Stimulated activated effector memory CD8-positive, alpha-beta T cell treated with anti-CD3 and anti-CD28 coated beads, Interleukin-12 subunit alpha, Interleukin-12 subunit beta, amount 100 ng/mL, for 72 hours (primary cell): ENCODE results near the gene CAMK1D.
A peak's percentile ranks its signal among the peaks of the same experiment; 100 is the strongest.
"Not testable (repeated sequence)": the region's sequence is repeated elsewhere in the genome, so short reads cannot be mapped to it uniquely, and the experiment has no call there.

Experiments
- ATAC-seq: fragments of 150-1000 bp; cut with Tn5 transposase; 2 replicates; pipeline ENCODE4 v1.10.0; 2021
- DNase-seq, 2 donors: peaks; one replicate each; pipeline ENCODE4 v3.0.0; 2021 to 2022; ENCODE audit warnings: low spot score in 2 of 2
- H3K27ac Mint-ChIP-seq: one replicate; pipeline ENCODE4 v1.8.0; 2022; ENCODE audit warnings: mild to moderate bottlenecking, mixed read lengths
- H3K36me3 Mint-ChIP-seq: one replicate; pipeline ENCODE4 v1.8.0; 2022; ENCODE audit warnings: mild to moderate bottlenecking, mixed read lengths
- H3K4me1 Mint-ChIP-seq: one replicate; pipeline ENCODE4 v1.8.0; 2022; ENCODE audit warnings: mixed read lengths
- H3K4me3 Mint-ChIP-seq: one replicate; pipeline ENCODE4 v1.8.0; 2022; ENCODE audit warnings: mild to moderate bottlenecking, mixed read lengths
- H3K9me3 Mint-ChIP-seq: one replicate; pipeline ENCODE4 v1.8.0; 2022; ENCODE audit warnings: mixed read lengths

CAMK1D gene

DNA sequence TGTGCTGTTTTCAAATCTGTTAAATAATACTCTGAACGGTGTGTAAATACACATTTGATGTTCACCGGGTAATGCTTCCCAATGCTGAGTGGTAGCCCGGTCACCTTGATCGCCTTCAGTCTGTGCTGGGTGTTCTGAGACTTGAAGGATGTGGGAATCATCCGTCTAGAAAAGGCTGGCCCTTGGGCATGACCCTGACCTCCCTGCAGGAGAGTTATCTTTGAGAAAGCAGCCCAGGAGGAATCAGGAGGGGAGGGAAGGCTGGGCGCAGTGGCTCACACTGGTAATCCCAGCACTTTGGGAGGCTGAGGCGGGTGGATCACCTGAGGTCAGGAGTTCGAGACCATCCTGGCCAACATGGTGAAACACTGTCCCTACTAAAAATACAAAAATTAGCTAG, 85.3 kb downstream of the CAMK1D start:
- H3K4me3 Mint-ChIP-seq, H3K9me3 Mint-ChIP-seq, H3K36me3 Mint-ChIP-seq, ATAC-seq, DNase-seq: not testable (repeated sequence)
- Mint-ChIP-seq H3K27ac (peak overlapping the region; percentile 48), H3K4me1 (peaks cover 35% of the 10 kb centered on the region)

DNA sequence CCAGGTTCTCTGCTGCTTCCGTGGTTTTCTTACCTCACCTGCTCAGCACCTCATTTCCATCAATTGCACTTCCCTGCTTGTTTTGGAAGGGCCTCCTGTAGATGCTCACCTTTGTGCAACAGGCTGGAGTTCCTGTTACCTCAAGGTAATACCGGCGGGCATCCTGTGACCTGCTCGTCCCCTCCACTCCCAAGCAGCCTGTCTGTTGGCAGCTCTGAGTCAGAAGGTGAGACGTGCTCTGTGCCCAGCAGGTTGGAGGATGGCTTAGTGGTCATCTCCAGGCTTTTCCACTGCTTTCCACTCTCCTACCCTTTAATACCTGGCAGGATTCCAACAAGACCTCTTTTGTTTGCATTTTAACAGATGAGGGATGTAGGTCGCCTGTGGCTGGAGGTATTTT, 86.0 kb downstream of the CAMK1D start:
- H3K4me1 Mint-ChIP-seq, result peaks cover 31% of the 10 kb centered on the region
- ATAC-seq, result no peak

DNA sequence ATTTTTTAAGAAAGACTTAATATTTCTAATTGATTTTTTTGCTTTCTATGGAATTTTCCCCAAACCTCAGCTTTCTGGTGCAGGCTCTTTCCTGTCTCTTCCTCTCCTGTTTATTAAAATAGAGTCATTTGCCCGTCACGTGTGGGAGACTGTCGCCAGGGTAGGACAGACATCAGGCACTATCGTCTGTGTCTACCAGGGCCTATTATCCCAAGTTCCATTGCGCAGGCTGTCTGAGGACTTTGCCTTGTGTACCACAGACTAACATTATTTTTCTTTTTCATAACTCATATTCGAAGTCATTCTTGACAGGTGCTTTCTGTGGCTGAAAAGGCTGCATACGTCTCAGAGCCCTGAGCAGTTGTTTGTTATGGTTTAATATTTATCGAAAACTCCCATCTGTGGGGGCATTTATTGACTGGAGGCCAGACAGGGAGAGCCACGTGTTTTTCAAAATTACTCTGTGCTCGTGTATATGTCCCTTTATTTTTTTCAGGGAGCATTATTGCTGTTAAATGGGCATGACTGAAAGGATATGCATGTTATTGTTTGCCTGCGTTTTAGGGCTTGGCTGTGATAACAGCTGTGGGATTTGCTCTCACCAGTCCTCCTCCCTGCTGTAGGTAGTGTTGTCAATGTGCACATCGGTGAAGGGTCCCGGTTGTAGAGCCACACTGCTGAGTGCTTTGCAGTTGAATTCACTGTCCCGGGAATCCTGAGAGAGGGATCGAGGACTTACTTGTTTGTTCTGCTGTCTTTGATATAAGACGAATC, 89.8 kb downstream of the CAMK1D start:
- Mint-ChIP-seq H3K9me3 (peaks cover 8% of the 10 kb centered on the region), H3K36me3 (no peaks in the 10 kb centered on the region), H3K4me1 (peaks cover 24% of the 10 kb centered on the region), H3K27ac (peak overlapping the region; percentile 77), H3K4me3 (no peak overlapping the region)
- DNase-seq, result no peak
- no peak for ATAC-seq

More for the DNA sequence above, 86.0 kb downstream of the CAMK1D start:
- DNase-seq, result no peak
- Mint-ChIP-seq H3K9me3 (peaks cover 8% of the 10 kb centered on the region), H3K27ac (peak overlapping the region; percentile 48), H3K36me3 (no peaks in the 10 kb centered on the region), H3K4me3 (no peak overlapping the region)

DNA sequence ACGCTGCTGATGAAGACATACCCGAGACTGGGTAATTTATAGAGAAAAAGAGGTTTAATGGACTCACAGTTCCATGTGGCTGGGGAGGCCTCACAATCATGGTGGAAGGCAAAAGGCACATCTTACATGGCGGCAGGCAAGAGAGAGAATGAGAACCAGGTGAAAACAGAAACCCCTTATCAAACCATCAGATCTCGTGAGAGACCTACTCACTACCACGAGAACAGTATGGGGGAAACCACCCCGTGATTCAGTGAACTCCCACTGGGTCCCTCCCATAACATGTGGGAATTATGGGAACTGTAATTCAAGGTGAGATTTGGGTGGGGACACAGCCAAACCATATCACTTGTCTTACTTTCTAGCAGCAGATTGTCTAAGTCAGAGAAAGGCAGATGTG, 90.4 kb downstream of the CAMK1D start:
- not testable (repeated sequence) for H3K9me3 Mint-ChIP-seq, H3K36me3 Mint-ChIP-seq, DNase-seq, H3K4me3 Mint-ChIP-seq, ATAC-seq
- H3K4me1 Mint-ChIP-seq, result peaks cover 29% of the 10 kb centered on the region
- H3K27ac Mint-ChIP-seq, result peak overlapping the region; percentile 77

DNA sequence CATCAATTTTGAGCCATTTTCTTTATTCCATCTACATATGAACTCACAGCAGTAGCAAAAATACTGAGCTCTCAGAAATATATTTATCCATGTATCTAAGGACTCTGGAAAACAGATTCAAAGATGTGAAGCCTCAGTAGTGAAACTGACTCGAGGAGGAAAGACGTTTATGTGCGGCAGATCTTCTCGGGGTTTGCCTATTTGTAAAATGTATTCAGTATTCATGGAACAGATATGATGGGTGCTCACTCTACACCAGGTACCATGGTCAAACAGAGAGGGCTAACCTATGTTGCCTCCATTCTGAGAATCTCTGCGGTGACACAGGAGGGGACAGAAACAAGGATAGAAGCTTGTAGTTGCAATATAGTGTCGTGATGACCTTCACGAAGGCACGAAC, 93.7 kb downstream of the CAMK1D start:
- H3K27ac Mint-ChIP-seq, result no peak overlapping the region
- peaks cover 34% of the 10 kb centered on the region for H3K4me1 Mint-ChIP-seq
- H3K4me3 Mint-ChIP-seq, result no peak overlapping the region
- no peaks in the 10 kb centered on the region for H3K36me3 Mint-ChIP-seq
- DNase-seq, result no peak
- H3K9me3 Mint-ChIP-seq, result peaks cover 8% of the 10 kb centered on the region
- ATAC-seq, result no peak

DNA sequence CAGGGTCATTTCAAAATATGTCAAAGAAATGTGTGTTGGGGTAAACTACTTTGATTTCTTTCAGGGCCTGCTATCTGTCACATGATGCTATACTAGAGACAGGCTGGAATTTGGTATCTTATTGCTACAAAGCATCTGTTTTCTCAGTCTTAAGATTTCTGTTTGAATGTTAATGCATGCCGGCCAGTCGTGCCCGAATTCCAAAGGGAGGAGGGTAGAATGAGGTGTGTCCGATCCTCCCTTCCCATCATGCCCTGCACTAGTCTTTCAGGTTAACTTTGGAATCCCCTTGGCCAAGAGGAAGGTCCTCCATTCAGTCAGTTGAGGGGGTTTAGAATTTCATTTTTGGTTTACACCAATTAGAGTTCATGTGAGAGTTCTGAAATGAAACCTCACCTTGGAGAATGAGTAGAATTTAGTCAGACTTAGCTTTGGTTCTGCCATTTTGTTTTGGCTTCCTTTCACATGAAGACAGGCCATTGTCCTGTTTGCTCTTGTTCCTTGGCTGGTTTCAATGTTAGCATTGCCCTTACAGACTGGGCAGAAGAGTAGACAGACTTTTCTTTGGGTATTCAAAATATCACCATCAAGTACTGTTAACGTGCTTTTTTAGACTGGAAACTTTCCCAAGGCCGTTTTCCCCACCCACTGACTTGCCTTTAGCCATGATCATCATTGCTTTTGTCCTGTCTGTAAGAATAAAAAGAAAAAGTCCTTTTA, 95.8 kb downstream of the CAMK1D start:
- Mint-ChIP-seq H3K27ac (no peak overlapping the region), H3K36me3 (peaks cover 10% of the 10 kb centered on the region), H3K4me3 (no peak overlapping the region), H3K9me3 (no peaks in the 10 kb centered on the region), H3K4me1 (peaks cover 42% of the 10 kb centered on the region)
- DNase-seq (no peak), ATAC-seq (no peak)

DNA sequence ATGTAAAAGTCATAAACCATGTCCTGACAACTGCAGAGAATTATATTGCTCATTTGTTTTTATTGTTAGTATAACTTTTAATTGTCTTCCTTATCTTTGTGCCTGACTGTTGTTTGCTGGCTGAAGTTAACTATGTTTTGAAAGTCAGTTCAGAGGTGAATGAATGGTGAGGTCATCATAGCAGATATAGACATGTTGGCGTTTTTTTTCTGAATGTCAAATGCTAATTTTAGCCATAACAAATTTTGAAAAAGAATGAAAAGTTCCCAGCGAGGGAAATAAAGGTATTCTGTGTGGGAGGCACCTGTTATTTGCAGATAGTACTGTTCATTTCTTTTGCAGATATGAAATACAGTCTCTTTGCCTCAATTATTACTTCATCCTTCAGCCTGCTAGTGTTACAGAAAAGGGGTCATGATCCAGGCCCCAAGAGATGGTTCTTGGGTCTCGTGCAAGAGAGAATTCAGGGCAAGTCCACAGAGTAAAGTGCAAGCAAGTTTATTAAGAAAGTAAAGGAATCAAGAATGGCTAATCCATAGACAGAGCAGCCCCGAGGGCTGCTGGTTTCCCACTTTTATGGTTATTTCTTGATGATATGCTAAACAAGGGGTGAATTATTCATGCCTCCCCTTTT, 96.5 kb downstream of the CAMK1D start:
- Mint-ChIP-seq H3K4me1 (peaks cover 48% of the 10 kb centered on the region), H3K36me3 (peaks cover 10% of the 10 kb centered on the region), H3K27ac (no peak overlapping the region), H3K9me3 (no peaks in the 10 kb centered on the region), H3K4me3 (no peak overlapping the region)
- DNase-seq (no peak), ATAC-seq (no peak)

DNA sequence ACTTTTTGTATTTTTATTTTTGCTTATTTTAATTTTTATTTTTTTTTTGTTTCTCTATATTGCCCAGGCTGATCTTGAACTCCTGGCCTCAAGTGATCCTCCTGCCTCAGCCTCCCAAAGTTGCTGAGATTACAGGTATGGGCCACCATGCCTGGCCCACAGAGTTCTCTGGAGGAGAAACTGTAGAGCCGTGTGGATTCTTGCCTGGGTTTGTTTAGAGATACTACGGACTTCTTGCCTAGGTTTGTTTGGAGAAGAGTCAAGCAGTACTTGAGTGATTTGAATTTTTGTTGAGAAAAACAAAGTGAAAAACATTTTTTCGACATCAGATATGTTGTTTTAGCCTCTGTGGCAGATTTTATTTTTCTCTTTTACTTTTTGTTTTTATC, 99.0 kb downstream of the CAMK1D start:
- ATAC-seq (no peak), DNase-seq (no peak)
- H3K36me3 Mint-ChIP-seq, result peaks cover 10% of the 10 kb centered on the region
- peak overlapping the region; percentile 68 for H3K4me3 Mint-ChIP-seq
- peaks cover 51% of the 10 kb centered on the region for H3K4me1 Mint-ChIP-seq
- H3K27ac Mint-ChIP-seq, result peak overlapping the region; percentile 99
- no peaks in the 10 kb centered on the region for H3K9me3 Mint-ChIP-seq

DNA sequence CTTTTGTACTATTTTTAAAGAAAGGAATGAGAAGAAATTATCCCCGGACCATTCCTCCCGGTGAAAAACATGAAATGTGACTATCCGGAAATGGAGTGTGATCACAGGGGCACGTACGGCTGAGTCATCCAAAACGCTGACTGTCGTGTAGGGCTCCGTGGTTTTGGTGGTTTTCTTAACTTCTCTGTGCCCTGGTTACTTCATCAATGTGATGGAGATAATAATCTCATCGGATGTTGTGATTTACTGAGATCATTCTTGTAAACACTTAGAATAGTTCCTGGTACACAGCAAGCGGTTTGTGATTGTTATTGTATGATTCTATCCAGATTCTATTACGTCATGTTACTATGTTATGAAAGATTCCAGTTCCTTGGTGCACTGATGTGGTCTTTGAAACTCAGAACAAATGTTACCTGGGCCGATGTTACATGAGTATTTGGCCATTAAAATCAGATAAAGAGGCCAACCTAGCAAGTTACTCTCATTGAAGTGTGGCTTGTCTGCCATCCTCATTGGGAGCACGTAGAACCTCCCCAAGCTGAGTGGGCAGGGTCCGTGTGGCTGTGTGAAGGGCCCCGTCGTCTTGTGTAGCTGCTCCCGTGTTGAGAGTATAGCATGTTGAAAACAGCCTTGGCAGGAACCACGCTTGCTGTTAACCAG, 99.5 kb downstream of the CAMK1D start:
- DNase-seq (peak; percentile 53 to 84), ATAC-seq (peak; percentile 97)
- H3K36me3 Mint-ChIP-seq, result peaks cover 10% of the 10 kb centered on the region
- H3K4me3 Mint-ChIP-seq, result peak overlapping the region; percentile 68
- no peaks in the 10 kb centered on the region for H3K9me3 Mint-ChIP-seq
- peaks cover 51% of the 10 kb centered on the region for H3K4me1 Mint-ChIP-seq
- peak overlapping the region; percentile 99 for H3K27ac Mint-ChIP-seq

DNA sequence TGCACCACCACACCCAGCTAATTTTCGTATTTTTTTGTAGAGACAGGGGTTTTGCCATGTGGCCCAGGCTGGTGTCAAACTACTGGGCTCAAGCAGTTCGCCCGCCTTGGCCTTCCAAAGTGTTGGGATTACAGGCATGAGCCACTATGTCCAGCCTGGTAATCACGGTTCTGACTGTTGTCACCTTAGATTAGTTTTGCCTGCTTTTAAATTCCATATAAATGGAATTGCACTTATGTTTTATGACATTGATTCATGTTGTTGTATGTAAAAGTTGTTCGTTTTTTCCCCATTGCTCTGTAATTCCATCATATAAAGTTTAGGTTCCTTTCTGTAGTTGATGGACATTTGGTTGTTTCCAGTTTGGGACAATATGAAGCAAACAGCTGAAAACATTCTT, 106.0 kb downstream of the CAMK1D start:
- H3K4me3 Mint-ChIP-seq, result no peak overlapping the region
- H3K36me3 Mint-ChIP-seq, result no peaks in the 10 kb centered on the region
- no peak overlapping the region for H3K27ac Mint-ChIP-seq
- DNase-seq, result no peak
- H3K4me1 Mint-ChIP-seq, result peaks cover 20% of the 10 kb centered on the region
- no peaks in the 10 kb centered on the region for H3K9me3 Mint-ChIP-seq
- ATAC-seq, result no peak

DNA sequence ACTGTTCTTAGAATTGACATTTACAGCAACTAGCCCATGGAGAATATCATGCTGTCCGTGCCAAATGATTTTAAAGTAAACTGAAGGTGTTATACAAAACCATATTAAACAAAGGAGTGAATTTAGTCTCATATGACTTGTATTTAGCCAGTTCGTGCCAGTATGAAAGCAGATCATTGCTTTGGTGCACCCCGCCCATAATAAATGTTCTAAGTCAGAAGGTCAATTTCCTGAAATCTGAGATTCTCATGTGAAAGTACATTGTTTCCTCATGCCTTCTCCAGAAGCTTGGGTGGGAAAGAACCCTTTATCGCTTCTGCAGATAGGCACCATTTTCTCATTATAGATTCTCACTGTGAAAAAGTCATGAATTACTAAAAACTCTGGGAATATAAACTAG, 106.4 kb downstream of the CAMK1D start:
- H3K9me3 Mint-ChIP-seq, result no peaks in the 10 kb centered on the region
- no peak overlapping the region for H3K4me3 Mint-ChIP-seq
- no peak overlapping the region for H3K27ac Mint-ChIP-seq
- DNase-seq (no peak), ATAC-seq (no peak)
- H3K4me1 Mint-ChIP-seq, result peaks cover 15% of the 10 kb centered on the region
- no peaks in the 10 kb centered on the region for H3K36me3 Mint-ChIP-seq

DNA sequence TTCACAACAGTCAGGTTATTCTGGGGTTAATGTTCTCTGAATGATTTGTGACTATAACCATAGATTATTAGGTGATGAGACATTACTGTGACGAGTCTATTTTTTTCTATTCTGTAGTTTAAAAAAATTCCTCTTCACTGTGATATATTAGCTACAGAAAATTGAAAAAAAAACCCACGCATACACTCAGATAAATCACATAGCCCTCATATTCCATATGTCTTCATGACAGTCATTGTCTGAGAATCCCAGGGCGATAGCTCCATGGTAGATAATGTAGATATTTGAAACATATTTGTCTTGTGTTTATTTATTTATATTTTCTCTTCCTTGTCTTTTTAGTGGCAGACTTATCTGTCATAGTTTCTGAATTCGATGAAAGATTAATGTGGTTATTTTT, 110.0 kb downstream of the CAMK1D start:
- DNase-seq (no peak), ATAC-seq (no peak)
- H3K9me3 Mint-ChIP-seq, result no peaks in the 10 kb centered on the region
- no peak overlapping the region for H3K27ac Mint-ChIP-seq
- H3K4me3 Mint-ChIP-seq, result no peak overlapping the region
- H3K4me1 Mint-ChIP-seq, result peaks cover 27% of the 10 kb centered on the region
- no peaks in the 10 kb centered on the region for H3K36me3 Mint-ChIP-seq

DNA sequence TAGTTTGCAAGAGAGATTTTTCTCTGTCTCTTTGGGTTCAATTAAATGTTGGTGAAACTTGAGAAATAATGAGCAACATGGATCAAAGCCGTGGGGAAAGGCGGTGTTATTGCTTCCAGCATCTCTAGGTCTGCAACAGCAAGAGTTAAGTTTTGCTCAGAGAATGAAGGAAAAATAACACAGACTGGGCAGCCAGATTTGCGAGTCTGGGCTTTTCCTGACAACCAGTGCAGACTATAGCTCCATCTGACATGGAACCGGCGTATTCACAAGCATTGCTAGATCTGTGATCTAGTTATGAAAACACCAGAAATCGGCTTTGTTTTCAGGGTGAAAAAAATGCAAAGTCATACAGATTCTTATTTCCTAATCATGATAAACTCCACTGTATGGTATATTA, 110.4 kb downstream of the CAMK1D start:
- no peak overlapping the region for H3K4me3 Mint-ChIP-seq
- ATAC-seq (no peak), DNase-seq (no peak)
- no peaks in the 10 kb centered on the region for H3K36me3 Mint-ChIP-seq
- H3K4me1 Mint-ChIP-seq, result peaks cover 28% of the 10 kb centered on the region
- H3K9me3 Mint-ChIP-seq, result no peaks in the 10 kb centered on the region
- H3K27ac Mint-ChIP-seq, result no peak overlapping the region

DNA sequence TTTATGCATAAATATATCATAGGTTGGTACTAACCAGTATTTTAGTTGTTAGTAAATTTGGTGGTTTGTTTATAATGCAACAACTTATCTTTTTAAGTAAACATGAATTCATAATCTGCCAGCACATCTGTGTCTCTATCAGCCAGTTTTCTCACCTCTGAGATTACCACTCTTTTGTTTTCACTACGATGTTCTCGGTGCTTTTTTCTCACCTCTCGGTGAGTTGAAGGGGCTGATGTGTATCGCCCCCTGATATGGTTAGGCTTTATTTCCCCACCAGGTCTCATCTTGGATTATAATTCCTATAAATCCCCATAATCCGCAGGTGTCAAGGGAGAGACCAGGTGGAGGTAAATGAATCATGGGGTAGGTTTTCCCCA, 114.1 kb downstream of the CAMK1D start:
- DNase-seq (no peak), ATAC-seq (peak; percentile 55)
- Mint-ChIP-seq H3K4me1 (peaks cover 34% of the 10 kb centered on the region), H3K27ac (peak overlapping the region; percentile 1), H3K4me3 (no peak overlapping the region), H3K36me3 (no peaks in the 10 kb centered on the region), H3K9me3 (no peaks in the 10 kb centered on the region)

DNA sequence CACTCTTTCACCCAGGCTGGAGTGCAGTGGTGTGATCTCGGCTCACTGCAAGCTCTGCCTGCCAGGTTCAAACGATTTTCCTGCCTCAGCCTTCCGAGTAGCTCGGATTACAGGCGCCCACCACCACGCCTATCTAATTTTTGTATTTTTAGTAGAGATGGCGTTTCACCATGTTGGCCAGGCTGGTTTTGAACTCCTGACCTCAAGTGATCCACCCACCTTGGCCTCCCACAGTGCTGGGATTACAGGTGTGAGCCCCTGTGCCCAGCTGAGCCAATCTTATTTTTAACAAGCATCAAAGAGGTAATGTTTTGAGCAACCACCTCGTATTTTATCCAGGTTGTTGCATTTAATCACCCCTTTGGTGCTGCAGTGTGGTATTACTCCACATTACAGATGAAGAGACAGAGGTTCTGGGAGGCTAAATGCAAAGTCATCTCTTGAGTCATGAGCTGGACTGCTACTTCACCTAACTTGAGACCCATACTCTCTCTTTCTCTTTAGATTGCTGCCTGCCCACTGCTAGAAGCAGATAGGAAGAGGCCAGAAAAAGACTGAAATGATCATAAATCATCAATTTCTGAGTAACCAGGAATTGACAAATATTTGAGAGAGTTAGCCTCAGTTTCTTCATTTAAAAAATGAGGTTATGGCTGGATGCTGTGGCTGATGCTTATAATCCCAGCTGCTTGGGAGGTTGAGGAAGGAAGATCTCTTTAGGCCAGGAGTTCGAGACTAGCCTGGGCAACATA, 116.2 kb downstream of the CAMK1D start:
- ATAC-seq (peak; percentile 89), DNase-seq (no peak)
- H3K9me3 Mint-ChIP-seq, result no peaks in the 10 kb centered on the region
- H3K4me3 Mint-ChIP-seq, result no peak overlapping the region
- no peaks in the 10 kb centered on the region for H3K36me3 Mint-ChIP-seq
- H3K4me1 Mint-ChIP-seq, result peaks cover 33% of the 10 kb centered on the region
- peak overlapping the region; percentile 84 for H3K27ac Mint-ChIP-seq
